HL-60/S4 (cell line): ENCODE results near the gene OR1D5.
"Not testable (repeated sequence)": the region's sequence is repeated elsewhere in the genome, so short reads cannot be mapped to it uniquely, and the experiment has no call there.

ENCODE experiments used
- in situ Hi-C: fragments of 300-500 bp; cut with MboI; formaldehyde crosslinking; loops from 2 replicates; pipeline ENCODE4 v1.14.3; 2022; ENCODE audit warnings: low sequenced_read_pairs

The OR1D5 gene

DNA sequence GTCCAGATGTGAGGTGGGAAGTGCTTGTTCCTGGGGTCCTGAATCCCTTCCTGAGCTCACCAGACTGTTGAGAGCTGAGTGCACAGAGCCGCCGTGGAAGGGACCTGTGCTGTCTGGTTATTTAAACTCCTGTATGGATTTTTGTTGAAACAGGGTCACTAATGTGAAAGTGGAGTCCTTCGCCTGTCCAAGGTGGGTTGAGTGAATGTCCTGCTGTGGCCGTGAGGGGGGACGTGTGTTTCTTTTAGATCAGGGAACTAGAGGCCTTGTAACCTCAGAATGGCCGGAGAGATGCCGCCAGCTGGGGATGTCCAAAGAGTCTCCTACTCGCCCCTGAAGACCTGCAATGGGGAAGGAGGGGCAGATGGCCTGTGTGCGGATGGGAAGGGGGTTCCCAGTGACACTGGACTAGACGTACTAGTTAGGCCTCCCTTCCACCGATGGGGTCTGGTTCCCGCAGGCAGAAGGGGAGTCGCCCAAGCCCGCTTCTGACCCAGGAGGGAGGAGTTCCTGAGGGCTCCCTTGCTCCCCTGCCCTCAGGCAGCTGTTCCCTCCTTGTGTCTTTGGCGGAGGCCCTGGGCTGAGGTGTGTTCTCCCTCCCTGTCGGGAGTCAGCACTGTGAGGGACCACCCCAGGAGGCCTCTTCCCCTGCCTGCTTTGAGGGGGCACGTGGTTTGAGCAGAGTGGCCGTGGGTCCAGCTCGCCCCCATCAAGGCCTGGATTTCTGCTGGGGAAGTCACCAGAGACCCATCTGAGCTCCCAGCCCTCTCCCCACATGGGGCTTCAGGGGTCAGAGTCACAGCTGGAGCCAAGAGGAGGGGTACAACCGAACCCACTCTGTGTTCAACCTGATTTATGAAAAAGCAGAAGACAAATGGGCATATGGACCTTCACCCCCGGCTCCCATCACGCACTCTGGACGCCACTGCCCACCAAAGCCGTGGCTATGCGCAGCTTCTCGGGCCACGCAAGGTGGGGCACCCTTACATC lies 30.9 kb downstream of the OR1D5 start:
- in situ Hi-C loops: no loop called here

DNA sequence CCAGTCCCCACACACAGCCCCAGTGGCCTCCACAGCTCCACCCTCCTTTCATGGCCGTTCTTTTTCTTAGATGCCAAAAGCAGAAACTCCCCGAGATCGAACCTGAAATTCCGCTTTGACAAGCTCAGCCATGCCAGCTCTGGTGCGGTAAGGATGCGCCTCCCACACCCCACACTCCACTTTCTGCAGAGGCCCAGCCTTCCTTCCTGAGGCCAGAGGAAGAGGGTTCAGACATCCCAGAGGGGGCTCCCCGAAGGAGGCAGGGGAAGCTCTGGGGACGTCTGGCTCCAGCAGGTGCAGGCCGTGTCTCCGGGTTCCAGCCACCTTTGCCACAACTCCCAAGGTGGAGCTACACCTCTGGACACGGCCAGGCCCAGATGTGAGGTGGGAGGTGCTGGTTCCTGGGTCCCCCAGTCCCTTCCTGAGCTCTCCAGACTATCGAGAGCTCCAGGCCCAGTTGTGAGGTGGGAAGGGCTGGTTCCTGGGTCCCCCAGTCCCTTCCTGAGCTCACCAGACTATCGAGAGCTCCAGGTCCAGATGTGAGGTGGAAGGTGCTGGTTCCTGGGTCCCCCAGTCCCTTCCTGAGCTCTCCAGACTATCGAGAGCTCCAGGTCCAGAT lies 32.4 kb downstream of the OR1D5 start:
- in situ Hi-C loops: not testable (repeated sequence)

- in situ Hi-C loops: no loop called here
Measured at GRCh38 chr17:3030096-3030495, 33.3 kb downstream of the OR1D5 start.

DNA sequence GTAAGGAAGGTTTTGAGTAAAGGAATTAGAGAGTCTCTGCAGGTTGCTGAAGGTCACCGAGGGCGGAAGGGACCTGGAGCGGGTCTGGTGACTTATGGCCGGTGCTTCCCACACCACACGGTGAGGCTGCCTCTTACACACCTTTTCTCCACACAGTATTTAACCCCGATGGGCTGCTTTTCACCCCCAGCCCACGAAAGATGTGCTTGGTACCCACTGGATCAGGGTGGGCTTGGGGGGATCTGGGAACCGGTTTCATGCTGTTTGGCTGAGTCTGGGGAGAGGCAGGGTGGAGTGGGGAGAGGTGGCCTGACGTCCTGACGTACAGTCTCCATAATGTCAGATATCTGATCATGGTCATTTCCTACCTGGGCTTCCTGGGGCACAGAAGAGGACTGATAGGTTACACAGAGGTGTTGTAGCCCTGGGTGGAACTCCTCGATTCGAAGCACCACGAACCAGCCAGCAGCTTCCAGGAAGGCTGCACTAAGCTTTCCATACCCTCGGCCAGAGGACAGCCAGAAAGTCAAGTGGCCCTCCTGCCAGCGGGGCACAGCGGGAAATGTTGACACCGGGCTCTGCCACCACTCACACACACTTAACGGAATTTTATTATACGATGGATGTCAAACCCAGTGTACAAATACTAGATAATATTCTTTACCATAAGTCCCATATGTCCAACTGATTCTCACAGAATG lies 34.0 kb downstream of the OR1D5 start:
- in situ Hi-C loops: no loop called here

- in situ Hi-C loops: no loop called here
Measured at GRCh38 chr17:3027786-3028532, 35.4 kb downstream of the OR1D5 start.

GRCh38 chr17:3026856-3027751 lies 36.3 kb downstream of the OR1D5 start:
- in situ Hi-C loops: no loop called here

DNA sequence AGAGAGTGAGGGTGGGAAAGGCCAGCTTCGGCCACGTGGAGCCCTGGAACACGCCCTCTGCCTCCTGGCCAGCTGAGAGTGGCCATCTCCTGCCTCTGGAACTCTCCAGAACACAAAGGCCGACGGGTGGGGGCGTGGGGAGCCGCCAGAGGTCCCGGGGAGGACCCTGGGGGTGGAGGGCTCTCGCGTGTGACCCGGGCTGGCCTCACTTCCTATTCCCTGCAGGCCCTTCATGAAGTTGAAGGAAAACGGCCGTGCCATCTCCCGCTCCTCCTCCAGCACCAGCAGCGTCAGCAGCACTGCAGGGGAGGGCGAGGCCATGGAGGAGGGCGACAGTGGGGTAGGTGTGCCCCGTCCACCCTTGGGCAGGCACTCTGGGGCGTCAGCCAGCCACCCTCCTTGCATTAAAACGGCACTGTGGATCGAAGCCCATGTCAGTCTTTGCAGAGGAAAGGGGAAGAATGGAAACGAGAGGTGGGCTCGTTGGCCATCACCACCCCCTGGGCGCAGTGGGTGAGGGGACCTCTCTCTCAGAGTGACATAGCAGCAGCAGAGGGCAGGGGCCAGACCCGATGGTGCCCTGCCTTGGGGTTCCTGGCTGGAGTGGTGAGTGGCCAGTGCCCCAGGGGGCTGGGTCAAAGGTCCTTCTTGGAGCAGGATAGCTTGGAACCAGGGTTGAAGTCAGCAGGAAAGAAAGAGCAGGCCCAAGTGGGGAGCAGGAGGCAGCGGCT lies 37.1 kb downstream of the OR1D5 start:
- in situ Hi-C loops: no loop called here

GRCh38 chr17:3025421-3026124 lies 37.8 kb downstream of the OR1D5 start:
- in situ Hi-C loops: no loop called here

GRCh38 chr17:3024346-3024745 lies 39.1 kb downstream of the OR1D5 start:
- in situ Hi-C loops: loop anchor here (25.0 kb wide), 1 partner anchor 187 kb away; no protein-coding TSS in a partner anchor

GRCh38 chr17:3022197-3022596 lies 41.2 kb downstream of the OR1D5 start:
- in situ Hi-C loops: loop anchor here (25.0 kb wide), 1 partner anchor 185 kb away; no protein-coding TSS in a partner anchor

- in situ Hi-C loops: loop anchor here (25.0 kb wide), 1 partner anchor 183 kb away; no protein-coding TSS in a partner anchor
Measured at GRCh38 chr17:3020381-3020780, 43.0 kb downstream of the OR1D5 start.

- in situ Hi-C loops: loop anchor here (25.0 kb wide), 1 partner anchor 182 kb away; no protein-coding TSS in a partner anchor
Measured at GRCh38 chr17:3019761-3020160, 43.6 kb downstream of the OR1D5 start.

DNA sequence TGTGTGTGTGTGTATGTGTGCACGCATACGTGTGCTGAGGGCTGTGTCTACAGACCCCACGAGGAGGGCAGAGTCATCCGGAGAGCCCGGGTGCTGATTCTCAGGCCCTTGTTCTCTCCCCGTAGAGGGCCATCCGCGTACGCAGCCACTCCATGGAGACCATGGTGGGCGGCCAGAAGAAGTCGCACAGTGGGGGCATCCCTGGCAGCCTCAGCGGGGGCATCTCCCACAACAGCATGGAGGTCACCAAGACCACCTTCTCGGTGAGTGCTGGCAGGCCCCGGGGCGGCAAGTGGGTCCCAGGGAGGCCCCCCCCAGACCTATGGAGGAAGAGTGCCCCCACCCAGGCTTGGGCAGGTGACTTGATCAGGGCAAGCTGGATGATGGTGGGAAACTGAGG lies 45.5 kb downstream of the OR1D5 start:
- in situ Hi-C loops: loop anchor here (25.0 kb wide), 1 partner anchor 181 kb away; no protein-coding TSS in a partner anchor

- in situ Hi-C loops: loop anchor here (25.0 kb wide), 1 partner anchor 179 kb away; no protein-coding TSS in a partner anchor
Measured at GRCh38 chr17:3015890-3016289, 47.5 kb downstream of the OR1D5 start.

GRCh38 chr17:3012926-3013581 lies 50.4 kb downstream of the OR1D5 start:
- in situ Hi-C loops: loop anchor here (25.0 kb wide), 1 partner anchor 176 kb away; no protein-coding TSS in a partner anchor
